Measurements from ENCODE around the gene MUC3A.
"Not testable (repeated sequence)": the region's sequence is repeated elsewhere in the genome, so short reads cannot be mapped to it uniquely, and the experiment has no call there.

DNA sequence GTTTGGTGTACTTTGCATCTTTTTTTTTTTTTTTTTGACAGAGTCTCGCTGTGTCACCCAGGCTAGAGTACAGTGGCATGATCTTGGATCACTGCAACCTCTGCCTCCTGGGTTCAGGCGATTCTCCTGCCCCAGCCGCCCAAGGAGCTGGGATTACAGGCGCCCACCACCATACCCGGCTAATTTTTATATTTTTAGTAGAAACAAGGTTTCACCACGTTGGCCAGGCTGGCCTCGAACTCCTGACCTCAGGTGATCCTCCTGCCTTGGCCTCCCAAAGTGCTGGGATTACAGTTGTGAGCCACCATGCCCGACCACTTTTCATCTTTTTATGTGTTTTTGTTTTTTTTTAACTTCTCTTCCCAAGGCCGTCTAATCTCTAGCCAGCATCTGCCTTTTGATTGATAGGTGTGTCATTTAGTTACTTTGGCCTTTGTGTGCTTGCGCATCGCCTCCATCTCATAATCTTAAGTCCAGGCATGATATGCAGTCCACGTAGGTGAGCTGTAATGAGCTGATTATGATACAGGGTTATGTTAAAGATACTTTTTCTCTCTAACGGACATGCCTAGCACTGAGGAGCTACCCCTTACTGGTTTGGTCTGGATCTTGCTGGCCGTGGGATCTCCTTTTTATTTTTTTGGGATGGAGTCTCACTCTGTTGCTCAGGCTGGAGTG lies 35.0 kb downstream of the MUC3A start:
- not testable (repeated sequence) for TF ChIP-seq RAD21 (IDR thresholded peaks at IDR 0.05; ENCODE audit: low read length); POLR2A (IDR thresholded peaks at IDR 0.05; ENCODE audit: low read depth, low read length)
